ENCODE results near the gene TAAR9.
A peak's percentile ranks its signal among the peaks of the same experiment; 100 is the strongest.
"Not testable (repeated sequence)": the region's sequence is repeated elsewhere in the genome, so short reads cannot be mapped to it uniquely, and the experiment has no call there.

Gene TAAR9

DNA sequence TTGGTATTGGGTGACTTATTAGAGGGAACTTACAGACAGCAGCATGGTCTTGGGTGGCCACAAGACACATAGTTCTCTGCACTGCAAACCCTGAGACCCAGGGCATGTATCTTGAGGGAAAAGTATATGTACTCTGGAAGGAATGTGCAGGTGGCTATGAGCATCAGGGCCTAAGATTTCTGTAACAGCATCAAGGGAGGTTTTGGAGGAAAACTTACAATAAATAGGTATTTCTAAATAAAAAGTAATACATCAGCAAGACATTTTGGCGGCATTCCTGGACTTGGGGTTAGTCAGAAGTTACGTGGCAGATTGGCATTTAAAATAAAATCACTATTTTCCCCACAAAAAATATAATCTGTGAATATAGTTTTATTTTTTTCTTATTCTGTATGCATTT, 17.1 kb upstream of the TAAR9 start:
- DNase-seq: no peak

DNA sequence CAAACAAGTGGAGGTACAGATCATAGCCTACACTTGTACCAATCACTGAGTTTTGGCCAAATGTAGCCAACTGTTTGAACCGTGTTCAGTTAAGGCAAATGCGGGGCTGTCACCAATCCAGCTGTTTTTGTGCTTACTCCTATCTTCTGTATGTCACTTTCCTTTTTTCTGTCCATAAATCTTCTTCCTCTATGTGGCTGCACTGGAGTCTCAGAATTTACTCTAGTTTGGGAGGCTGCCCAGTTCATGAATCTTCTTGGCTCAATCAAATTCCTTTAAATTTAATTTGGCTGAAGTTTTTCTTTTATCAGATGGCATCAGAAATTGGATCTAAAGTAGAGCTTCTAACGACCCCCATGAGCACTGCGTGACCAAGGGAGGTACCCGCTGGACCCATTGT, 13.4 kb upstream of the TAAR9 start:
- no peak for DNase-seq

DNA sequence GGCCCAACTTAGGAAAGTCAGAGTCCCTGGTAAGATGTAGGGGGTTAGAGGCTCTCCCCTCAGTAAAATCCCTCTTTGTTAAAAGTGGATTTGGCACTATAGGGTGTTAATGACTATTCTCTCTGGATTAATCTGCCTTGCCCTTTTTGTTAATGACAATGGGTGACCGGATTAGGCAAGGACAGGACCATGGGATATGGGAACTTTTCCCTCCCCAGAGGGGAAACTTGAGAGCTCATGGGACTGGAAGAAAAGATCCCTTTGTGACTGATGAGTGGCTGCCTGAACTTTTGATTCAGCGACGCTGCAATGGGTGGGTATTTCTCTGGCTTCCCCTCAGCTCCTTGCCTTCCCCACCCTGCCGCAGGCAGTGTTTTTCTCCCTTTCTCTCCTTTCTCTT, 12.2 kb upstream of the TAAR9 start:
- DNase-seq: no peak

DNA sequence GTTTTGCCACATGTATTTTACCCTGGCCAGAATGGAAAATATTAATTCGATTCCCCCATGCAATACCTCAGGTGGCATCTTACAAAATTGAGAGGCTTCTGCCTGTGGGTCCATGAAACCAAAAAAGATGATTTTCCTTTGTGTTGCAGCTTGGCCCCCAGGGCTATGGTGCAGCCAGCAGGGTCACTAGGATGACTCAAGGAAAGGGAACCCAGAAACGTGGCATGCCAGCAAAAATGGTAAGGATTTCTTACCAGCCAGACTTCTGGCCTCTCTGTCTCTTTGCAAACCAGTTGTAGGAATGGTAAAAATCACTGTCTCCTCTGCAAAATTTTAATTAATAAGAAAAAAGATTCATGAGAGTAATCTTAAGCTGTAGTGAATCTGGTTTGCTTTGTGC, 11.6 kb upstream of the TAAR9 start:
- DNase-seq: no peak

DNA sequence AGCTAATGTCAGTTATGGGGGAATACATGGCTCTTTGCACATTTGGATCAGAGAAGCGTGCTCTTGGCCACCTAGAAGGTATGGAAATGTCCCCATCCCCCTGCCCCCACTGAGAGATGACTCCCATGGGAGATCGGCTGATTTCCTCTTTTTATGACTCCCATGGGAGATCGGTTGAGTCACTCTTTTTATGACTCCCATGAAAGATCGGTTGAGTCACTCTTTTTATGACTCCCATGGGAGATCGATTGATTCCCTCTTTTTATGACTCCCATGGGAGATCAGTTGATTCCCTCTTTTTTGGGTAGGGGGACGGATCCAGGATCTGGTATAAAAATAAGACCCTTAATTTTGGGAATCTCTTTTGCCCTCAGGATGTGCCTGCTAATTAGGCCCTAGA, 10.3 kb upstream of the TAAR9 start:
- DNase-seq: no peak

DNA sequence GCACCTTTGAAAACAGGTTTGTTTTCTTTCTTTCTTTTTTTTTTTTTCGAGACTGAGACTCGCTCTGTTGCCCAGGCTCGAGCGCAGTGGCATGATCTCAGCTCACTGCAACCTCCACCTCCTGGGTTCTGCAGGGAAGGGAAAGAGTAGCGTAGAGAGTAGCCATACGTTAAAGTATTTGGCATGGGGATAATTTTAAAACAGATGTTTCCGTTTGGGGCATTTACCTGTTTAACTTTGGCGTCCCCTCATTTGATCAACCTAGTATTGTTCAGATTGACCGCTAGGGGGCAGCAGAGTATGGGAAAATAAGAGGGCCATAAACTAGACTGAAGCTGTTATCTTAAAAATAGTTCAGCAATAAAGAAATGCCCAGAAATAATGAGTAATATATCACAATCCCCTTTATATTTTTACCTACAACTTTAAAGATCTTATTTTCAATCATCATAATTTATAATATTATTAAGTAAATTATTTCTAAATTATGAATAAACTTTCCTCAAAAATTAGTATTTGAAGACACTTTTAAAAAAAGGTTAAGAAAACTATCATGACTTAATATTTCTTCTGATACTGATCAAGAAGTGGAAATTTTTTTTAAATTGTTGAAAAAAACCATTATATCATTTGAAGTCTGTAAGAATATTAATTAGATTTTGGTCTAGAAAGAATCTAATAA, 7.6 kb upstream of the TAAR9 start:
- DNase-seq: peak; percentile 23

DNA sequence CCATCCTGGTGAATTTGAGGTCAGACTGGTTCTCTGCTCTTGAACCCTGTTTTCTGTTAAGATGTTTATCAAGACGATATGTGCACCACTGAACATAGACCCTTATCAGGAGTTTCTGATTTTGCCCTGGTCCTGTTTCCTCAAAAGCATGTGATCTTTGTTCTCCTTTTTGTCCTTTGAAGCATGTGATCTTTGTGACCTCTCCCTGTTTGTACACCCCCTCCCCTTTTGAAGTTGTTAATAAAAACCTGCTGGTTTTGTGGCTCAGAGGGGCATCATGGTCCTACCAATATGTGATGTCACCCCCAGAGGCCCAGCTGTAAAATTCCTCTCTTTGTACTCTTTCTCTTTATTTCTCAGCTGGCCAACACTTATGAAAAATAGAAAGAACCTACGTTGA, 3.5 kb upstream of the TAAR9 start:
- not testable (repeated sequence) for DNase-seq

DNA sequence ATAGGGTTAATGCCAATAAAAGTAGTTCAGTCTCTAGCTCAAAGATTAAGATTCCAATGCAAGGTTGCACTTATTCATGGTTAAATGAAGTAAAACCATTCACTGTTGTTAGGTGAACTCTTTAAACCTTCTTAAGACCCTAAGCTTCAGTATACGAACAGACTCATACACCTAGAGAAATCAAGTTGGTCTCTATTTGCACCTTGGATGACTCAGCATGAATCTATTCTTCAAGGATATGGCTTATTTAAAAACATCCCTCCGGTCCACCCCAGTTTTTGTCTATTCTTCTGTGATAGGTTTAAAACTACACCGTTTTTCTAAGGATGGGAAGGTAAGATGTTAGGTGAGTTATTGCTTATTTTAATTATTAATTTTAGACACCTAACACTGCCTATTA, 932 bp upstream of the TAAR9 start:
- DNase-seq: no peak

DNA sequence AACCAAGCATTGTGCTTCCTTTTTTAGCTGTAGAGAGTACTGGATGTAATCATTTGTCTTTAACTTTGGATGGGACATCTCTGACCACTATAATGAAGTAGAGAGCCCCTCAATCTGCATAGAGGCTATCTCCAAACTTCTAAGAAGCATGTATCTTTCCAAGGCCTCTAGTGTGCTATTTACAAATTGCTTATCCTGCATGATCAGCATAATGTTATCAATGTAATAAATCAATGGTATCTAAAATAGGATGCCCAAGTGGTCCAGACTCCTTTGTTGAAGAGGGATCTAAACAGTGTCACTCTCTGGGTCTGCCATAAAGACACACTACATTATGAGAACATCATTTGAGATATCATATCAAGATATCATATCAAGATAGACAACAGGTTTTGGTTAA, 6.7 kb downstream of the TAAR9 start:
- no peak for DNase-seq

DNA sequence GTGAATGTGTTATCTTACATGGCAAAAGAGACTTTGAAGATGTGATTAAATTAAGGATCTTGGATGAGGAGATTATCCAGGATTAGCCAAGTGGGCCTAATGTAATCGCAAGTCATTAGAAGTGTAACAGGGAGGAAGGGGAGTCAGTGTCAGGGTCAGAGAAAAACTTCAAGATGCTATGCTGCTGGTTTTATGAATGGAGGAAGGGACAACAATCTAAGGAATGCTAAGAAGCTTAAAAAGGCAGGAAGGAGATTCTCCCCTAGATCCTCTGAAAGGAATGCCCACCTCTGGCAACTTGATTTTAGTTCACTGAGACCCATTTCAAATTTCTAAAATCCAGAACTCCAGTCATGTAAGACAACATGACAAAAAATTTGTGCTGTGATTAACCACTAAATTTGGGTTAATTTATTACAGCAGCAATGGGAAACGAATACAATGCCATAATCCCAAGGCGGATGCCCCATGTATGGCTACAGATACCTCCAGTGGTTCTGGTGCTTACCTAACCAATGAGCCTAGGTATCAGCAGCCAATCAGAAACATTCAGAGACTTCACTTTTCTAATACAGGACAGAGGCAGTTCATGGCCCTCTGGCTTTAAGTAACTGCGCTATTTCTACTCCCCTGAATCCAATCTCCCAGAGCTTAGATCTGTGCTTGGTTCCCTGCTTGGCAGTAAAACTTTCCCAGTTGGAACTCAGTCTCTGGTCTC, 10.8 kb downstream of the TAAR9 start:
- no peak for DNase-seq

DNA sequence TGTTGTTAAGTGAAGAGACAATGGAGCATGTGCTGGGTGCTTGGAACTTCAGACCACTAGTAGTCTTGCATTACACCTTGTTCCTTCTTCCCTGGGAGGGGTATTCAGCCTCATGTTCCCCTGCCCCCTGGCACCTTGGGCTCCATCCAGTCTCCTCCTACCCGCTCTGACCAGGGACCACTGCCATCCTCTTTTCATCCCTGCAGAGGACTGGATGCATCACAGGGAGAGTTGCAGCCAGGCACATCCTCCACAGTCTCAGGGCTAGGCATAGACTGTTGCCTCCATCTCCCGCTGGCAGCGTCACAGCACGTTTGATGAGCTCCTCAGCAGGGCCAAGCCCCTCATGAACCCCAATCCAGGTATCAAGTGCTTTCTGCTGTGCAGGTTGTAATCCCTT, 13.1 kb downstream of the TAAR9 start:
- no peak for DNase-seq

DNA sequence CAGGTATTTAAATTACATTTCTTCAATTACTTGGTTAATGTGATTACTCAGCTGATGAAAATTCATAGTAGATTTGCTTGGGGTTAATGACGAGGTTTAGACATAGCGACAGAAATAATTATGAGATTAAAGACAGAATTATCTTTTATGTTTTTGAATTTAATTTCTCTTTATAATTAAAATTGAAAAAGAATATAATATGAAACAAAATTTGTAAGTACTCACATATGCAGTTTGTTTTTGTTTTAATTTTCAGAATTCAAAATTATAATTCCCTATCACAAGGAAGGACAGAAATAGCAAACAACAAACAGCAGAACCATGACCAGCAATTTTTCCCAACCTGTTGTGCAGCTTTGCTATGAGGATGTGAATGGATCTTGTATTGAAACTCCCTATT, 14.3 kb downstream of the TAAR9 start, which contains the start of gene TAAR8:
Gene TAAR8, plus strand, starts transcription at position 301 of the 400 bp plus-strand sequence. Its CDS starts 21 bp downstream, at position 322.
- no peak for DNase-seq

DNA sequence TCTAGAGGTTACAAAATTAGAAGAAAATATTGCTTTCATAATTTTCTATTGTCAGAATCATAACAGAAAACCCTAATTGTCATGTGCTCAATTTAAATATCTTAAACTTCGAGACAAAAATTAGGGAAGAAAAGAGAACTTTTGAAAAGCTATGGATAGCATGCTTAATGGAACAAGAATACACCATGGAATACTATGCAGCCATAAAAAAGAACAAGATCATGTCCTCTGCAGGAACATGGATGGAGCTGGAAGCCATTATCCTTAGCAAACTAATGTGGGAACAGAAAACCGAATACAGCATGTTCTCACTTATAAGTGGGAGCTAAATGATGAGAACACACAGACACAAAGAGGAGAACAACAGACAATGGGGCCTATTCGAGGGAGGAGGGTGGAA, 22.0 kb downstream of the TAAR9 start:
- DNase-seq: not testable (repeated sequence)

DNA sequence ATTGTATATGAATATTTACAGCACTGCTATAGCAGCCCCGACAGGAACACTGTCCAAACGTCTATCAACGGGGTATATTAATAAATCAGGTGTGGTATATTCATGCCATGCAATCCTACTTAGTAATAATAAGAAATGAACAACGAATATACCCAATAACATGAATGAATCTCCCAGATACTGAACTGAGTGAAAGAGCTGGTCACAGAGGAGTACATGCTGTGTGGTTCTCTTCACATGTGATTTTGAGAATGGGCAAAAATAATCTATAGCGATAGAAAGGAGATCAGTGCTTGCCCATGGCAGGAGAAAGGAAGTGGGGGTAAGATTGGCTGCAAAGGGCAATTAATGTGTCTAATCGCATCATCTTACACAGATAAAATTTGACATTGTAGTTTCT, 28.3 kb downstream of the TAAR9 start:
- DNase-seq: no peak

DNA sequence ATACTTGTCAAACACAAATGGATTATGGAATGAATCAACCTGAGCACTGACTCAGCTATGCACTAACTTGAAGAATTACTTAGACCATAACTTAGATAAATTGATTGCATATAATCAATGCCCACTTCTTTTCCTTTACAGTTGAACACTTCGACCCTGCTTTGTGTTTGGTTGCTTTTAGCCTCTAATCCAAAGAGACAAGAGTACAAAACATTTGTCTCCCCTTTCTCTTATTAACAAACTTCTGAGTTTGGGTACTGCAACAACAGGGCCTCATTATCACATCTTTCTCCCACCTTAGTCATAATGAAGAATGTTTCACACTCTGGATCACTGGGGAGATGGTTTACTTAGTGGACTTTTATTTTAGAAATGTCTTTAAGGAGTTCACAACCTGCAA, 29.5 kb downstream of the TAAR9 start:
- no peak for DNase-seq

DNA sequence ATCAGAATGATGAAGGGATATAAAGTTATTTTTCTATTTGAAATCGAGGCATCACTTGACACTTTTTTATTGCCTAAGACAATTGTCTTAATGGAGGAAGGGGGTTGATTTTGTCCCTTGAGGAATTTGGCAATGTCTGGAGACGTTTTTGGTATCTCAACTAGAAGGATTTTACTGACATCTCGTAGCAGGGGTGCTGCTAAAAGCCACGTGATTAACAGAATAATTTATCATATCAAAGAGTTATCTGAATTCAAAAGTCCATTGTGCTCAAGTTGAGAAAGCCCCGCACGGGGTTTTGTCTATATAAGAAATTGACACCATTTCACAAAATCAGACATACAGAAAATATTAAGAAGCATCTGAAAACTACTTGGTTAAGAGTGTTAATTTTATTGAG, 30.5 kb downstream of the TAAR9 start:
- no peak for DNase-seq

DNA sequence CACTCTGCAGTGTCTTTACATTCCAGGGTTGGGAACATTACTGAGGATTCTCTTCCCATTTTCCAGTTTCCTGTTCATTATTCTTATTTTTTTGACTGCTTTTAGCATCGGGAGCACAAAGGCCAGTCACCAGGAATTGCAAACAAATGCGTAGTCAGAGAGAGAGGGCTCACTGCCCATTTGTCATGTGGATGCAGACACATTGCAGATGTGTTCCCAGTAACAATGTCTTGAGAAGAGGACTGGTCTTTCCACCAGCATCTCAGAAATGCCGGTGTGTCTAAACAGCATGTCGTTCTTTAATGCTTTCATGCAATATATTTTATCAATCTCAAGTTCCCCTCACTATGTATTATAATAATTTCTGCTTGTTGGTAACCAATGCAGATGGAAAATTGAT, 31.1 kb downstream of the TAAR9 start:
- no peak for DNase-seq

DNA sequence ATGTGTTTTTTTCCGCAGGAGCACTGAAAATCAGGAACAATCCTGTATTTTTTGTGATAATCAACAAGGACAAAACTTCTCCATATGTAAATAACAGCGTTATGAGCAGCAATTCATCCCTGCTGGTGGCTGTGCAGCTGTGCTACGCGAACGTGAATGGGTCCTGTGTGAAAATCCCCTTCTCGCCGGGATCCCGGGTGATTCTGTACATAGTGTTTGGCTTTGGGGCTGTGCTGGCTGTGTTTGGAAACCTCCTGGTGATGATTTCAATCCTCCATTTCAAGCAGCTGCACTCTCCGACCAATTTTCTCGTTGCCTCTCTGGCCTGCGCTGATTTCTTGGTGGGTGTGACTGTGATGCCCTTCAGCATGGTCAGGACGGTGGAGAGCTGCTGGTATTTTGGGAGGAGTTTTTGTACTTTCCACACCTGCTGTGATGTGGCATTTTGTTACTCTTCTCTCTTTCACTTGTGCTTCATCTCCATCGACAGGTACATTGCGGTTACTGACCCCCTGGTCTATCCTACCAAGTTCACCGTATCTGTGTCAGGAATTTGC, 32.2 kb downstream of the TAAR9 start, which contains the start of gene TAAR6:
Gene TAAR6, plus strand, starts transcription at position 102 of the 557 bp plus-strand sequence. Its CDS starts 0 bp downstream, at position 102.
- no peak for DNase-seq

DNA sequence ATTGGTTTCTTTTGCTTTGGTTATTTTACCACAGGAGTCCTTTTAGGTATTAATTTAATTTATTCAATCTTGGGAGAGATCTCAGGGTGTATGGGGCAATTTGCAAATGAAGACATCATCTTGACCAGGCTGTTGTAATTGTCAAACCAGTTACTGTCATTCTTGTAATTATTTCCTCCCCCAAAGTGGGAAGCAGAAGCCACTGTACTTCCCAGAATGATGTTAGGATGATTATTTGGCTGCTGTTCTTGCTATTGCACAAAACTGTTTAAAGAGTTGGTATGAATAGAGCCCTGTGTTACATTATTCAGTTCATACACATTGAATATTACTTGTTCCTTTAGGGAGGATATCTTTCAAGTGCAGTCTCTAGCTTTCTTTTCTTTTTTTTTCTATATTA, 33.7 kb downstream of the TAAR9 start:
- DNase-seq: no peak

DNA sequence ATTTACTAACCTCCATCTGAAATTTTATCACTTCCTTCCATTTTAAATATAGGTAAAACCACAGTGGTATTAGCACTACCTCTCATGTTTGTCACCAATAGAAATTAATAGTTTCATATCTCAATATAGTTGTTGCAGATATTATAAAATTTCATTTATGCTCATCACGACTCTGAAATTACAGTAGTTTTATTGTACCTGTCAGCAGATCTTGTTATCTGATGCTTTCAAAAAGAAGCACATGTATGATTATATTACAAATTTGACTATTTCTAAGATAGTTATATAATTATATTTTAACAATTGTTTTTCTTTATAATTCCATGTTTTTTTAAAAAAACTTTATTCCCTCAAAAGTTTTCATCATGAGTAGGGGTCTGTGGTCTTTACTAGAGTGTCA, 46.6 kb downstream of the TAAR9 start:
- no peak for DNase-seq

DNA sequence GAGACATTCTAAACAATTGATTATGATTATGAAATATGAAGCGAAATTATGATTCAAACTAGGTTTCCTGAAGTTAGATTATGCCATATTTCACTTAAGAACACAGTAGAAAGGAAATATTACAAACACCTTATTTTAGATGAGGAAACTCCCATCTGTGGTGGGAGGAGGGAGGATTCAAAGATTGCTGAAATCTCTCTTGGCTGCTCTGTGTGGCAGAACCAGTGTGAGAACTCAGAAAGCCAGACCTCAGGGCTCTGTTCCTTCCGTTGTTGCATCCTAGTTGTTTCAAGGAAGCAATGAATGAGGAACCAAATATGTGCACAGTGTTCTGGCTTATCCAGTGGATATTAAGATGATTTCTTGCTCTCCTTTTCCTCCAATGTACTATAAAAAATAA, 49.3 kb downstream of the TAAR9 start:
- DNase-seq: no peak
